ENCODE measurements around the gene PKMYT1.
A peak's percentile ranks its signal among the peaks of the same experiment; 100 is the strongest.
"Not testable (repeated sequence)": the region's sequence is repeated elsewhere in the genome, so short reads cannot be mapped to it uniquely, and the experiment has no call there.

Gene PKMYT1

DNA sequence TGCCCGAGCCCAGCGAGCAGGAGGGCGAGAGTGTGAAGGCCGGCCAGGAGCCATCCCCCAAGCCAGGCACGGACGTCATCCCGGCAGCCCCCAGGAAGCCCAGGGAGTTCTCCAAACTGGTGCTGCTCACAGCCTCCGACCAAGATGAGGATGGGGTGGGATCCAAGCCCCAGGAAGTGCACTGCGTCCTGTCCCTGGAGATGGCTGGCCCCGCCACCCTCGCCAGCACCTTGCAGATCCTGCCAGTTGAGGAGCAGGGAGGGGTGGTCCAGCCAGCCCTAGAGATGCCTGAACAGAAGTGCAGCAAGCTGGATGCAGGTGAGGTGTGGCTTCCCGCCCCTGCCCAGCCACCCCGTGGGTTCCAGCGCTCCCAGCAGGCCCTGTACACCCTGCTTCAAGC, 50.6 kb downstream of the PKMYT1 start:
- DNase-seq = no peak

DNA sequence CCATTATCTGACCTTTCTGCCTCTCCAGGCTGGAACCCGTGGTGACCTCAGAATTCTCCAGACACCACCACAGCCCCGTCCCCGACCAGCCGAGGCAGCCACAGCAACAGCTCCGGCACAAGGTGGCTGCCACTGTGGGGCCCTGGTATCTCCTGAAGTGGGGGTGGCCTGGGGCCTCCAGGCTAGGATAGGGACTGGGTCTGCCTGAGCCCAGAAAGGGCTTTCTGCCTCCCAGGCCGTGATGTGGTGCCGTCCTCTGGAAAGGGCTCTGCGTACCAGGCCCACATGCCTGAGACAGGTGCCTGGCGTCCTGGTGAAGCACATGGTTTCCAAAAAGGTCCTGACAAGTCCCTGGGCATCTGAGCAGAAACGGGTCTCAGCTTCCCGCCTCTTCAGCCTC, 51.5 kb downstream of the PKMYT1 start:
- no peak for DNase-seq

DNA sequence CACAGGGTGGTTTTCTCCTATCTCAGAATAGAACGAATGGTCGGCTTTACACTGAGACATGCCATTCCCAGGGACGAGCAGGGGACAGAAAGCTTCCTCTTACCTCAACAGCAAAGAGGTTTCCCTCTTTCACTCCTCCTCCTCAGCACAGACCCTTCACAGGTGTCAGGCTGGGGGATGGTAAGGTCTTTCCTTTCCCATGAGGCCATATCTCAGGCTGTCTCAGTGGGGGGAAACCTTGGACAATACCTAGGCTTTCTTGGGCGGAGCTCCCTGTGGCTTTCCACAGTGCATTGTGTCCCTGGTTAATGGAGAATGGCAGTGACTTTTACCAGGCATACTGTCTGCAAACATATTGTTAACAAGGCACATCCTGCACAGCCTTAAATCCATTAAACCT, 52.1 kb downstream of the PKMYT1 start:
- not testable (repeated sequence) for DNase-seq

DNA sequence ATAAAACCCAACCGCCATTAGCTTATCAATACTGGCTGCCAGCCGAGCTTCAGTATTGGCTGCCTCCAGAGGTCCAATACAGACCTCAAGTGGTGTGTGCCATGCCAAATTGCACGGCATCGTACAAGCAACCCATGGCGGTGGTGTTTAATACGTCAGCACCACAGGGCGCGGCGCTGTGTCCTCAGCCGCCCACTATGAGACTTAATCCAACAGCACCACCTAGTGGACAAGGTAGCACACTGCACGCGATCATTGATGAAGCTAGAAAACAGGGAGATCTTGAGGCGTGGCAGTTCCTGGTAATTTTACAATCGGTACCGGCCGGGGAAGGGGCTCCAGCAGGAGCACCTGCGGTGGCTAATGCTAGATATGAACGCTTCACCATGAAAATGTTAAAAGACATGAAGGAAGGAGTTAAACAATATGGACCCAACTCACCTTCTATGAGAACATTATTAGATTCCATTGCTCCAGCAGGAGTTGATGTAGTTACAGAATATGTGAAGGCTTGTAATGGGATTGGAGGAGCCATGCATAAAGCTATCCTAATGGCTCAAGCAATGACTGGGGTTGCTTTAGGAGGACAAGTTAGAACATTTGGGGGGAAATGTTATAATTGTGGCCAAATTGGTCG, 53.1 kb downstream of the PKMYT1 start:
- peak; percentile 88 for DNase-seq

DNA sequence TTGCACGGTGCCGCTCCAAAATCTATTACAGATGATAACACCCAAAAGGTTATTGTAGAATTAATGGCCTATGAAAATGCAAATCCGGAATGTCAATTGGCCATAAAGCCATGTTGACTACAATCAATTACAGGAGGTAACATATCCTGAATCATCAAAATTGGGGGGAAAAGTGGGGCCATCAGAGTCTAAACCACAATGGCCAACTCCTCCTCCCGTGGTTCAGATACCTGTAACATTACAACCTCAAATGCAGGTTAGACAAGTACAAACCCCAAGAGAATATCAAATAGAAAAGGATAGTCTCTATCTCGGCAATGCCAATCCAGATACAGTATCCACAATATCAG, 53.6 kb downstream of the PKMYT1 start:
- DNase-seq = no peak

DNA sequence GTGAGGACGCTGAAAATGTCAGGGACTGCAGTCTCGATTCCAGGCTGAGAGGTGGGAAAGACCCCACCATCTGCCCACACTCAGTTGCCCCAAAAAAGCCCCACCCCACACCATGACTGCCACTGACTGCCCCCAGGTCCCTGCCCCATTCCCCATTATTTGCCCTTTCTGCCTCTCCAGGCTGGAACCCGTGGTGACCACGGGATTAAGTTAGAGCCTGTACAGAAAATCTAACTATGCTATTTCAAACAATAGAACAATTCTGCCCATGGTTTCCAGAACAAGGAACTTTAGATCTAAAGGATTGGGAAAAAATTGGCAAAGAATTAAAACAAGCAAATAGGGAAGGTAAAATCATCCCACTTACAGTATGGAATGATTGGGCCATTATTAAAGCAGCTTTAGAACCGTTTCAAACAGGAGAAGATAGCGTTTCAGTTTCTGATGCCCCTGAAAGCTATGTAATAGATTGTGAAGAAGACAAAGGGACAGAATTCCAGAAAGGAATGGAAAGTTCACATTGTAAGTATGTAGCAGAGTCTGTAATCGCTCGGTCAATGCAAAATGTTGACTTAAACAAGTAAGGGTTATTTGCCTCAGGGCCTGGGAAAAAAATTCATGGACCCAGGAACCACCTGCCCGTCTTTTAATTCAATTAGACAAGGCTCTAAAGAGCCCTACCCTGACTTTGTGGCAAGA, 54.1 kb downstream of the PKMYT1 start:
- DNase-seq = no peak

DNA sequence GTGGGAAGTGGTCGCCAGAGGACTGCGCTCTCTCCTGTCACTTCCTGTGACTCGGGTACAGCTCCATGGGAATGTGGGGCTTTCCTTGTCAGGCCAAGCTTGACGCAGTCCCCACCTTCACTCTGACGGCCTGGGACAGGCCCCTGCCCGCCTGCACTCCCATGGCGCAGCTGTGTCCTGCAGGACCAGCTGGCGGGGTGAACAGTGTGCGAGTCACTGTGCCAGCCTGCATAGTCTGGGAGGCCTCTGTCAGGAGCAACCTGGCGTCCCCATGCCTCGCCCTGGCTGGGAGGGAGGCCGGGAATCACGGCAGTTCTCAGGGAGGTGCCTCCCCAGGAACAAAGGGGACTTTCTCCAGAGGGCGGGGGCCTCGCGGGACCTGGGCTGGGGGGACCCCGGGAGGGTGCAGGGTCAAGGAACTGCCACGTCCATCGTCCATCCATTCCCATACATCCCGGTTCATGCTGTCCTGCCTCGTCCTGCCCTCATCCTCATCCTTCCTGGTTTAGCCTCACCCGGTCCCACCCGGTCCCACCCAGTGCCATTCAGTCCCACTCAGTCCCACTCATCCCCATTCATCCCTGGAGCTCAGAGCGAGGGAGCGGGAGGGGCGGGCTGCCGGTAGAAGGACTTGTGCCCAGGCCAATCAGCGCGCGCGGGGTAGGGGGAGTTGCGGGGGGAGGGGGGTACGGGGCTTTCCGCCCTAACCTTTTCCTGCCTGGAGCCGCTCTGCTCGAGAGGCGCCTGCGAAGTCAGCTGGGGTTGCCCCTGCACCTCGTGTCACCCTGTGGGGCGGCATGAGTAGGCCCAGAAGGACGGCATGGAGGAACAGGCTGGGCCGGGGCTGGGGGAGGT, 55.1 kb downstream of the PKMYT1 start:
- no peak for DNase-seq

DNA sequence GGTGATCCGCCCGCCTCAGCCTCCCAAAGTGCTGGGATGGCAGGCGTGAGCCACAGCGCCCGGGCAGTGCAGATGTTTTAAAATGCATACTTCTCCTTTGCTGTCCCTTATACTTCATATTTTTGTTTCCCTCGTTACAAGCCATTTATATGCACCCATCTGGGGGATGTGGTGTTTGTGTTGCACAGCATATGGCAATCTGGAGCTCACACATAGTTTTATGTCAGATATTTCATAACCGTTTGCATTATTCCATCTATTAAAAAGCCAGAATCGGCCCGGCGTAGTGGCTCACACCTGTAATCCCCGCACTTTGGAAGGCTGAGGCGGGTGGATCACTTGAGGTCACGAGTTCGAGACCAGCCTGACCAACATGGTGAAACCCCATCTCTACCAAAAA, 56.8 kb downstream of the PKMYT1 start:
- DNase-seq = no peak
